K562 (cell line): ENCODE measurements around the gene ROBO3. TPM values are rescaled to one million over a fixed set of nuclear protein-coding genes. Genes with fewer than 3 reads are reported as not detected.

ENCODE experiments used
- ATAC-seq: fragments of 200-7000 bp; cut with Tn5 transposase; 3 replicates; pipeline ENCODE4 v1.9.1; 2020; ENCODE audit warnings: moderate library complexity
- BruUV-seq: library from RNA; stranded (reverse); fragments of 400-500 nt; replicated peaks from 2 replicates; lab custom pipeline; 2021; lab: Mats Ljungman, UMichigan
- CTCF ChIA-PET: fragments of 300-600 bp; formaldehyde crosslinking; extraction: SDS; loops from one replicate; lab custom pipeline; 2021; ENCODE audit warnings: low intra/inter-chr PET ratio; lab: Yijun Ruan, JAX
- POLR2A ChIA-PET: fragments of 300-600, 350-650 bp; sonication (Branson Sonifier 250); formaldehyde crosslinking; extraction: SDS; loops from one replicate; lab custom pipeline; 2021; ENCODE audit warnings: antibody characterized with exemption, inconsistent platforms; lab: Yijun Ruan, JAX
- DNase-seq, 4 experiments: peaks; one replicate each; pipeline versions ENCODE4 v3.0.0 to v3.0.0-alpha.2; 2011 to 2018; ENCODE audit warnings: low spot score in 3 of 4, mixed read lengths in 3 of 4; ENCODE audit errors: extremely low read depth in 1 of 4
- FAIRE-seq: peaks from 2 replicates; lab custom pipeline; 2011; peaks lifted over from hg19 to GRCh38; lab: Jason Lieb, UNC
- H2AFZ ChIP-seq: 2 replicates; pipeline ENCODE4 v1.6.0; 2011; ENCODE audit warnings: low read depth, low read length, control low read depth, inconsistent platforms
- H3K27ac ChIP-seq: fragments of 200-600 bp; 3 replicates; pipeline ENCODE4 v1.8.0; 2011; ENCODE audit warnings: low read depth, mild to moderate bottlenecking, control low read depth, inconsistent platforms, low read length, moderate library complexity, mixed read lengths; ENCODE audit errors: extremely low read depth
- H3K27me3 ChIP-seq, 2 experiments: fragments of 300-600 bp in 1 of 2; 2 replicates in 1 of 2; 3 replicates in 1 of 2; pipeline versions ENCODE4 v1.6.0 to v1.8.0; 2011; ENCODE audit warnings: inconsistent platforms in 2 of 2, low read length in 2 of 2, mild to moderate bottlenecking in 1 of 2, mixed read lengths in 1 of 2, moderate library complexity in 1 of 2; ENCODE audit not compliant: control insufficient read depth in 2 of 2, insufficient read depth in 2 of 2
- H3K36me3 ChIP-seq: fragments of 300-600 bp; 3 replicates; pipeline ENCODE4 v1.8.0; 2011; ENCODE audit warnings: mild to moderate bottlenecking, low read length, inconsistent platforms; ENCODE audit not compliant: control insufficient read depth, insufficient read depth
- H3K4me1 ChIP-seq, 2 experiments: fragments of 200-600 bp in 1 of 2; replicated peaks in 1 of 2; 2 replicates in 1 of 2; 3 replicates in 1 of 2; pipeline versions ENCODE4 v1.5.1 to v1.8.0; 2011; ENCODE audit warnings: inconsistent platforms in 2 of 2, low read length in 2 of 2, mild to moderate bottlenecking in 1 of 2, mixed read lengths in 1 of 2, moderate library complexity in 1 of 2; ENCODE audit not compliant: control insufficient read depth in 2 of 2, insufficient read depth in 2 of 2
- H3K4me2 ChIP-seq: 2 replicates; pipeline ENCODE4 v1.6.1; 2011; ENCODE audit warnings: low read length, control low read depth, inconsistent platforms, mixed read lengths; ENCODE audit not compliant: insufficient read depth
- H3K4me3 ChIP-seq: fragments of 200-600 bp; sonication (generic), shearing (Covaris generic); 2 replicates; pipeline ENCODE4 v1.5.1; 2016; ENCODE audit warnings: control low read depth, inconsistent platforms
- H3K79me2 ChIP-seq: fragments of 200-600 bp; 3 replicates; pipeline ENCODE4 v1.8.0; 2011; ENCODE audit warnings: low read length, inconsistent platforms; ENCODE audit not compliant: control insufficient read depth, insufficient read depth
- H3K9ac ChIP-seq, 2 experiments: 2 replicates each; pipeline versions ENCODE4 v1.6.0 to v1.6.1; 2011; ENCODE audit warnings: low read depth in 2 of 2, low read length in 2 of 2, control low read depth in 1 of 2, inconsistent platforms in 1 of 2, mild to moderate bottlenecking in 1 of 2, mixed read lengths in 1 of 2; ENCODE audit not compliant: insufficient read depth in 1 of 2
- H3K9me1 ChIP-seq: one replicate; pipeline ENCODE4 v1.6.0; 2011; ENCODE audit warnings: inconsistent platforms, mild to moderate bottlenecking, low read length, moderate library complexity; ENCODE audit not compliant: control insufficient read depth, insufficient read depth
- H3K9me3 ChIP-seq: replicated peaks from 2 replicates; pipeline ENCODE4 v1.5.1; 2011; ENCODE audit warnings: low read depth, low read length, inconsistent platforms; ENCODE audit not compliant: control insufficient read depth, insufficient read depth
- H4K20me1 ChIP-seq: replicated peaks from 2 replicates; pipeline ENCODE4 v1.6.1; 2011; ENCODE audit warnings: low read length, inconsistent platforms, mixed read lengths; ENCODE audit not compliant: control insufficient read depth, insufficient read depth
- CREBBP ChIP-seq: IDR thresholded peaks from one replicate; pipeline ENCODE4 v1.6.1; 2012; ENCODE audit warnings: low read depth, mild to moderate bottlenecking, control low read depth, inconsistent platforms, low read length
- GABPB2 ChIP-seq: fragments of 250-450 bp; sonication (Bioruptor Pico); conservative IDR thresholded peaks from 2 replicates; pipeline ENCODE4 v1.5.1; 2021; ENCODE audit warnings: mild to moderate bottlenecking
- NR2C2 ChIP-seq, 2 experiments: fragments of 200-800 bp in 1 of 2; sonication (Bioruptor generic) in 1 of 2; sonication (generic) in 1 of 2; formaldehyde crosslinking in 1 of 2; IDR thresholded peaks; 2 replicates each; pipeline versions ENCODE4 v1.6.1 to v1.8.0; 2016 to 2022; ENCODE audit warnings: mild to moderate bottlenecking in 1 of 2, missing compliant biosample characterization in 1 of 2, missing genetic modification characterization in 1 of 2, missing genetic modification reagents in 1 of 2
- RFX1 ChIP-seq: fragments of 450-650 bp; IDR thresholded peaks from 2 replicates; pipeline ENCODE4 v1.6.1; 2016; ENCODE audit warnings: mild to moderate bottlenecking, moderate library complexity
- RFX5 ChIP-seq: IDR thresholded peaks from 2 replicates; pipeline ENCODE4 v1.6.1; 2011; ENCODE audit warnings: low read depth, mild to moderate bottlenecking, improper control_type of control experiment, low read length
- ZBTB8A ChIP-seq: fragments of 450-650 bp; IDR thresholded peaks from 2 replicates; pipeline ENCODE4 v1.6.1; 2018; ENCODE audit warnings: mild to moderate bottlenecking, moderate library complexity; ENCODE audit not compliant: partially characterized antibody
- ZC3H4 ChIP-seq: sonication (generic); formaldehyde crosslinking; IDR thresholded peaks from 2 replicates; pipeline ENCODE4 v1.9.0; 2021; ENCODE audit warnings: missing genetic modification reagents, borderline replicate concordance
- ZNF224 ChIP-seq: sonication (generic); formaldehyde crosslinking; IDR thresholded peaks from 2 replicates; pipeline ENCODE4 v1.8.0; 2022; ENCODE audit warnings: mild to moderate bottlenecking, missing genetic modification reagents
- ZNF830 ChIP-seq: fragments of 250-450 bp; sonication (Bioruptor Pico); IDR thresholded peaks from 2 replicates; pipeline ENCODE4 v1.5.0; 2021; ENCODE audit warnings: mild to moderate bottlenecking
- WGBS: fragments of 100-300 bp; shearing (Covaris generic); methylation state at CpG from one replicate; pipeline ENCODE4 v1.1.6; 2016; ENCODE audit warnings: low coverage, mixed read lengths; ENCODE audit not compliant: insufficient coverage; ENCODE audit errors: missing lambda C conversion rate; 5-methylcytosine and 5-hydroxymethylcytosine counted together
- in situ Hi-C: fragments of 300-500 bp; cut with MboI; formaldehyde crosslinking; loops from 4 replicates; pipeline ENCODE4 v1.15.0; 2018; ENCODE audit warnings: inconsistent platforms, mixed read lengths
- intact Hi-C: fragments of 100-400 bp; cut with micrococcal nuclease; formaldehyde crosslinking; loops from 2 replicates; pipeline ENCODE4 v1.14.2; 2022
- polyA plus RNA-seq, 8 experiments: library from polyadenylated mRNA; depleted of rRNA in 4 of 8; stranded (reverse) in 5 of 8; unstranded in 3 of 8; fragments of >200 nt; fragmentation: Nextera tagmentation in 2 of 8; fragmentation: Illumina TruSeq in 1 of 8; extraction: Ambion mirVana in 2 of 8; extraction: Trizol in 1 of 8; gene quantifications; 2 replicates each; pipeline versions ENCODE4 v1.2.1 to v1.2.3, GENCODE V29; 2011 to 2014; ENCODE audit warnings: inconsistent platforms in 1 of 8, missing spikeins in 1 of 8
- total RNA-seq, 7 experiments: library from RNA; depleted of rRNA in 6 of 7; stranded (reverse); fragments of >200 nt in 6 of 7; fragmentation: Illumina TruSeq in 2 of 7; extraction: Trizol in 2 of 7; gene quantifications; 2 replicates each; pipeline versions ENCODE4 v1.2.1 to v1.2.3, GENCODE V29; 2011 to 2021; ENCODE audit warnings: low replicate concordance in 1 of 7
- TF ChIP-seq, protein P1 (sequence below): sonication (generic); formaldehyde crosslinking; IDR thresholded peaks from 2 replicates; pipeline ENCODE4 v1.8.0; 2023; ENCODE audit warnings: mild to moderate bottlenecking, missing genetic modification reagents

The ROBO3 gene
- total and polyA plus RNA-seq, 9 of the 15 experiments (the other 6 are each of a cell fraction or from before 2014, with no cell fraction given) = 0.29 to 1.4 (median 0.97) TPM; not detected in 2

DNA sequence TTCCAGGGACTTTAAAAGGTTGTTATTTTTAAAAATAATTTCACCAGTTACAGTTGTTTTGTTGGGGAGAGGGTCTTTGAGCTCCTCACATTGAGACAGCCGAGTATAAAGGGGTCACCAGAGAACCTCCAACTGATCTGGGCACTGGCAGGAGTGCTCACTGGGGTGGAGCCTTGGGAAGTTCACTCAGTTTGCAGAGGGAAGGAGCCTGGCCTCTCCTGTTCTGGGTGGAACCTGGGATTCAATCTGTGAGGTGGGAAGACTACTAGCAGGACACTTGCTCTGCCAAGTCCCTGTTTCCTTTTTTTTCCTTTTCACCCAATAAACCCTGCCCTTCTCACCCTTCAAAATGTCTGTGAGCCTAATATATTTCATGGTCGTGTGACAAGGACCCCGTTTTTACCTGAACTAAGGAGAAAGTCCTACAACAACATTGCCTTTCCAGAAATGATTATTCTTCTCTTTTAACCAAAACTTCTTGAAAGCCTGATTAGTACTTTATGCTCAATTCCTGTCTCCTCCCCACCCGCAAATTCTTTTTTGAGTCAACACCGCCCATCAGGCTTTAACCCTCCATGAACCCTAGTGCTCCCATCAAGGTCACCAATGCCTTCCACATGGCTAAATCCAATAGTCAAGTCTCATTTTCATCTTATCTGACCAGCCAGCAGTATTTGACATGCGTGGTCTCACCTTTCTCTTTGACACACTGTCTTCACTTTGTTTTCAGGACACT, 43.1 kb upstream of the ROBO3 start:
- Histone ChIP-seq H2AFZ (no peak overlapping the region), H3K9ac (no peak overlapping the region), H3K9me3 (no peaks in the 10 kb centered on the region), H3K79me2 (no peaks in the 10 kb centered on the region), H3K4me2 (no peak overlapping the region), H3K4me3 (no peak overlapping the region), H3K27ac (no peak overlapping the region)
- in situ Hi-C loops = no loop called here
- CTCF ChIA-PET = no interaction called here
- no peak for DNase-seq
- FAIRE-seq = no peak
- BruUV-seq = no TSS peak
- WGBS = 3% methylated on average over 6 of the region's 6 CpGs
- no peak for TF ChIP-seq ZBTB8A
- no peak for TF ChIP-seq RFX1
- no peak for TF ChIP-seq CREBBP
- TF ChIP-seq, protein P1, sequence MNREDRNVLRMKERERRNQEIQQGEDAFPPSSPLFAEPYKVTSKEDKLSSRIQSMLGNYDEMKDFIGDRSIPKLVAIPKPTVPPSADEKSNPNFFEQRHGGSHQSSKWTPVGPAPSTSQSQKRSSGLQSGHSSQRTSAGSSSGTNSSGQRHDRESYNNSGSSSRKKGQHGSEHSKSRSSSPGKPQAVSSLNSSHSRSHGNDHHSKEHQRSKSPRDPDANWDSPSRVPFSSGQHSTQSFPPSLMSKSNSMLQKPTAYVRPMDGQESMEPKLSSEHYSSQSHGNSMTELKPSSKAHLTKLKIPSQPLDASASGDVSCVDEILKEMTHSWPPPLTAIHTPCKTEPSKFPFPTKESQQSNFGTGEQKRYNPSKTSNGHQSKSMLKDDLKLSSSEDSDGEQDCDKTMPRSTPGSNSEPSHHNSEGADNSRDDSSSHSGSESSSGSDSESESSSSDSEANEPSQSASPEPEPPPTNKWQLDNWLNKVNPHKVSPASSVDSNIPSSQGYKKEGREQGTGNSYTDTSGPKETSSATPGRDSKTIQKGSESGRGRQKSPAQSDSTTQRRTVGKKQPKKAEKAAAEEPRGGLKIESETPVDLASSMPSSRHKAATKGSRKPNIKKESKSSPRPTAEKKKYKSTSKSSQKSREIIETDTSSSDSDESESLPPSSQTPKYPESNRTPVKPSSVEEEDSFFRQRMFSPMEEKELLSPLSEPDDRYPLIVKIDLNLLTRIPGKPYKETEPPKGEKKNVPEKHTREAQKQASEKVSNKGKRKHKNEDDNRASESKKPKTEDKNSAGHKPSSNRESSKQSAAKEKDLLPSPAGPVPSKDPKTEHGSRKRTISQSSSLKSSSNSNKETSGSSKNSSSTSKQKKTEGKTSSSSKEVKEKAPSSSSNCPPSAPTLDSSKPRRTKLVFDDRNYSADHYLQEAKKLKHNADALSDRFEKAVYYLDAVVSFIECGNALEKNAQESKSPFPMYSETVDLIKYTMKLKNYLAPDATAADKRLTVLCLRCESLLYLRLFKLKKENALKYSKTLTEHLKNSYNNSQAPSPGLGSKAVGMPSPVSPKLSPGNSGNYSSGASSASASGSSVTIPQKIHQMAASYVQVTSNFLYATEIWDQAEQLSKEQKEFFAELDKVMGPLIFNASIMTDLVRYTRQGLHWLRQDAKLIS (CRISPR knock-in tag) = no peak
- TF ChIP-seq ZNF224 (CRISPR knock-in tag) = no peak
- no peak for TF ChIP-seq RFX5
- no peak for TF ChIP-seq ZNF830 (CRISPR knock-in tag)
- no peak for TF ChIP-seq GABPB2 (CRISPR knock-in tag)
- no peak for TF ChIP-seq ZC3H4 (CRISPR knock-in tag)
- no peak for TF ChIP-seq NR2C2 (CRISPR knock-in tag; IDR thresholded peaks at IDR 0.05)
- no peak for TF ChIP-seq NR2C2 (tag; IDR thresholded peaks at IDR 0.05)
- TF ChIP-seq, all 486 proteins: peak for 0
- no peaks in the 10 kb centered on the region; the same call in 1 of the 2 replicates for H4K20me1 ChIP-seq
- ATAC-seq = no peak
- no peaks in the 10 kb centered on the region for H3K9me1 ChIP-seq
- POLR2A ChIA-PET = interaction anchor here (0.7 kb wide), 1 partner anchor 54 kb away, joined by 3 read pairs; no protein-coding TSS in a partner anchor
- no peaks in the 10 kb centered on the region for H3K4me1 ChIP-seq
- H3K27me3 ChIP-seq = peaks cover 18 to 25% of the 10 kb centered on the region in 2 experiments; a peak in 4 of 5 replicates
- intact Hi-C loops = no loop called here
- no peaks in the 10 kb centered on the region for H3K36me3 ChIP-seq
